WERI-Rb-1 (cell line): ENCODE data around the gene DELE1.

Experiments used
- DNase-seq: peaks from one replicate; pipeline ENCODE4 v3.0.0-alpha.2; 2020
- H3K27ac ChIP-seq: fragments of 250-450 bp; sonication (Bioruptor Pico); 2 replicates; pipeline ENCODE4 v1.5.1; 2020; ENCODE audit warnings: mild to moderate bottlenecking, moderate library complexity
- H3K27me3 ChIP-seq: fragments of 250-450 bp; sonication (Bioruptor Pico); 2 replicates; pipeline ENCODE4 v1.5.1; 2021; ENCODE audit warnings: mild to moderate bottlenecking, low read depth, moderate library complexity; ENCODE audit not compliant: insufficient read depth, severe bottlenecking
- H3K36me3 ChIP-seq: fragments of 250-450 bp; sonication (Bioruptor Pico); 2 replicates; pipeline ENCODE4 v1.5.1; 2020; ENCODE audit warnings: mild to moderate bottlenecking, moderate library complexity
- H3K4me3 ChIP-seq: 2 replicates; pipeline ENCODE4 v1.5.1; 2011; ENCODE audit warnings: low read depth, mild to moderate bottlenecking, control low read depth, low read length
- H3K9me3 ChIP-seq: fragments of 250-450 bp; sonication (Bioruptor Pico); 2 replicates; pipeline ENCODE4 v1.5.1; 2021; ENCODE audit warnings: mild to moderate bottlenecking, moderate library complexity; ENCODE audit not compliant: severe bottlenecking
- TF ChIP-seq, protein P1 (sequence below): IDR thresholded peaks from 2 replicates; pipeline ENCODE4 v1.5.1; 2011; ENCODE audit warnings: low read depth, mild to moderate bottlenecking, control low read depth, inconsistent platforms, low read length

The DELE1 gene

GRCh38 chr5:141969783-141970771 is 46.4 kb downstream of the DELE1 start:
- H3K9me3 ChIP-seq = no peaks in the 10 kb centered on the region
- DNase-seq = no peak
- peak overlapping the region; percentile 78; the same call in 1 of the 2 replicates for H3K27ac ChIP-seq
- peak overlapping the region; percentile 90 for H3K4me3 ChIP-seq
- no peaks in the 10 kb centered on the region for H3K27me3 ChIP-seq
- TF ChIP-seq, protein P1, sequence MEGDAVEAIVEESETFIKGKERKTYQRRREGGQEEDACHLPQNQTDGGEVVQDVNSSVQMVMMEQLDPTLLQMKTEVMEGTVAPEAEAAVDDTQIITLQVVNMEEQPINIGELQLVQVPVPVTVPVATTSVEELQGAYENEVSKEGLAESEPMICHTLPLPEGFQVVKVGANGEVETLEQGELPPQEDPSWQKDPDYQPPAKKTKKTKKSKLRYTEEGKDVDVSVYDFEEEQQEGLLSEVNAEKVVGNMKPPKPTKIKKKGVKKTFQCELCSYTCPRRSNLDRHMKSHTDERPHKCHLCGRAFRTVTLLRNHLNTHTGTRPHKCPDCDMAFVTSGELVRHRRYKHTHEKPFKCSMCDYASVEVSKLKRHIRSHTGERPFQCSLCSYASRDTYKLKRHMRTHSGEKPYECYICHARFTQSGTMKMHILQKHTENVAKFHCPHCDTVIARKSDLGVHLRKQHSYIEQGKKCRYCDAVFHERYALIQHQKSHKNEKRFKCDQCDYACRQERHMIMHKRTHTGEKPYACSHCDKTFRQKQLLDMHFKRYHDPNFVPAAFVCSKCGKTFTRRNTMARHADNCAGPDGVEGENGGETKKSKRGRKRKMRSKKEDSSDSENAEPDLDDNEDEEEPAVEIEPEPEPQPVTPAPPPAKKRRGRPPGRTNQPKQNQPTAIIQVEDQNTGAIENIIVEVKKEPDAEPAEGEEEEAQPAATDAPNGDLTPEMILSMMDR = no peak
- peaks cover 21% of the 10 kb centered on the region for H3K36me3 ChIP-seq

GRCh38 chr5:141973871-141974595 is 50.4 kb downstream of the DELE1 start:
- DNase-seq = no peak
- Histone ChIP-seq H3K4me3 (no peak overlapping the region), H3K9me3 (no peaks in the 10 kb centered on the region), H3K36me3 (peaks cover 48% of the 10 kb centered on the region), H3K27me3 (no peaks in the 10 kb centered on the region), H3K27ac (no peak overlapping the region)
- TF ChIP-seq, protein P1 = no peak

GRCh38 chr5:141976176-141976575 is 52.5 kb downstream of the DELE1 start:
- no peak overlapping the region for H3K27ac ChIP-seq
- no peak overlapping the region for H3K4me3 ChIP-seq
- H3K36me3 ChIP-seq = peaks cover 62% of the 10 kb centered on the region
- H3K27me3 ChIP-seq = no peaks in the 10 kb centered on the region
- DNase-seq = no peak
- no peaks in the 10 kb centered on the region for H3K9me3 ChIP-seq
- TF ChIP-seq, protein P1 = no peak

DNA sequence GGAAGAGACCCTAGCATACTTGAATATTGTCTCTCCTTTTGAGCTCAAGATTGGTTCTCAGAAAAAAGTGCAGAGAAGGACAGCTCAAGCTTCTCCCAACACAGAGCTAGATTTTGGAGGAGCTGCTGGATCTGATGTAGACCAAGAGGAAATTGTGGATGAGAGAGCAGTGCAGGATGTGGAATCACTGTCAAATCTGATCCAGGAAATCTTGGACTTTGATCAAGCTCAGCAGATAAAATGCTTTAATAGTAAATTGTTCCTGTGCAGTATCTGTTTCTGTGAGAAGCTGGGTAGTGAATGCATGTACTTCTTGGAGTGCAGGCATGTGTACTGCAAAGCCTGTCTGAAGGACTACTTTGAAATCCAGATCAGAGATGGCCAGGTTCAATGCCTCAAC is 54.7 kb downstream of the DELE1 start:
- H3K27me3 ChIP-seq = no peaks in the 10 kb centered on the region
- TF ChIP-seq, protein P1 = no peak
- no peaks in the 10 kb centered on the region for H3K9me3 ChIP-seq
- no peak overlapping the region for H3K4me3 ChIP-seq
- no peak overlapping the region for H3K27ac ChIP-seq
- no peak for DNase-seq
- H3K36me3 ChIP-seq = peaks cover 68% of the 10 kb centered on the region

GRCh38 chr5:141982626-141983025 is 59.0 kb downstream of the DELE1 start:
- Histone ChIP-seq H3K27ac (no peak overlapping the region), H3K4me3 (no peak overlapping the region), H3K9me3 (no peaks in the 10 kb centered on the region), H3K27me3 (no peaks in the 10 kb centered on the region), H3K36me3 (peaks cover 77% of the 10 kb centered on the region)
- no peak for DNase-seq
- TF ChIP-seq, protein P1 = no peak
